ENCODE measurements around the gene LRP4.

DNA sequence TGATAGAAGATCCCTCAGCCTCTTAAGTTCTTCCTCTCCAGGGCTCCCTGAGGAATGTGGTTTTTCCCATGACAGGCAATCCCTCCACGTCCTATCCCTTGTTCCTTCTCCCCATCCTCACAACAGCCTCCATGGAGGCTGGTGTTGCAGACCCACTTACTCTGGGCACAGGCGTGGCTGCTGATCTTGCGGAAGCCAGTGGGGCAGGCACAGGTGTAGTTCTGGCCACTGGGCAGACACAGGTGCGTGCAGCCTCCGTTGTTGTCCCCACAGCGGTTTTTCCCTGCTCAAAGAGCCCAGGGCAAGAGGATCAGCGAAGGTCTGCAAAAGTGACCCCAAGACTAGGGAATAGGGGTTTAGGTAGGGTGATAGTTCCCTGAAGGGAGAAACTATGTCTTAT, 29.1 kb downstream of the LRP4 start:
- TF ChIP-seq, protein P1, sequence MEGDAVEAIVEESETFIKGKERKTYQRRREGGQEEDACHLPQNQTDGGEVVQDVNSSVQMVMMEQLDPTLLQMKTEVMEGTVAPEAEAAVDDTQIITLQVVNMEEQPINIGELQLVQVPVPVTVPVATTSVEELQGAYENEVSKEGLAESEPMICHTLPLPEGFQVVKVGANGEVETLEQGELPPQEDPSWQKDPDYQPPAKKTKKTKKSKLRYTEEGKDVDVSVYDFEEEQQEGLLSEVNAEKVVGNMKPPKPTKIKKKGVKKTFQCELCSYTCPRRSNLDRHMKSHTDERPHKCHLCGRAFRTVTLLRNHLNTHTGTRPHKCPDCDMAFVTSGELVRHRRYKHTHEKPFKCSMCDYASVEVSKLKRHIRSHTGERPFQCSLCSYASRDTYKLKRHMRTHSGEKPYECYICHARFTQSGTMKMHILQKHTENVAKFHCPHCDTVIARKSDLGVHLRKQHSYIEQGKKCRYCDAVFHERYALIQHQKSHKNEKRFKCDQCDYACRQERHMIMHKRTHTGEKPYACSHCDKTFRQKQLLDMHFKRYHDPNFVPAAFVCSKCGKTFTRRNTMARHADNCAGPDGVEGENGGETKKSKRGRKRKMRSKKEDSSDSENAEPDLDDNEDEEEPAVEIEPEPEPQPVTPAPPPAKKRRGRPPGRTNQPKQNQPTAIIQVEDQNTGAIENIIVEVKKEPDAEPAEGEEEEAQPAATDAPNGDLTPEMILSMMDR (IDR thresholded peaks at IDR 0.05) = no peak
- TF ChIP-seq POLR2AphosphoS5 (IDR thresholded peaks at IDR 0.05; ENCODE audit: insufficient read depth in 1 of 2, low read depth in 1 of 2) = no peak
- no peak for TF ChIP-seq POLR2A (IDR thresholded peaks at IDR 0.05)

Measured in vagina (tissue), 2 donors.